SK-N-MC (cell line): Measurements from ENCODE around the gene XRCC4.

Experiments
- EZH2 ChIP-seq: fragments of 200-600 bp; sonication (generic); IDR thresholded peaks from one replicate; pipeline ENCODE4 v1.6.1; 2017; ENCODE audit warnings: antibody characterized with exemption
- FOXP2 ChIP-seq: optimal IDR thresholded peaks from 2 replicates; pipeline ENCODE3; 2011; ENCODE audit warnings: mild to moderate bottlenecking, moderate library complexity; ENCODE audit not compliant: insufficient read depth; ENCODE audit errors: extremely low read length, control extremely low read depth
- POLR2AphosphoS5 ChIP-seq: IDR thresholded peaks from 2 replicates; pipeline ENCODE4 v1.6.1; 2012; ENCODE audit warnings: mild to moderate bottlenecking, low read depth, low read length, borderline replicate concordance

DNA sequence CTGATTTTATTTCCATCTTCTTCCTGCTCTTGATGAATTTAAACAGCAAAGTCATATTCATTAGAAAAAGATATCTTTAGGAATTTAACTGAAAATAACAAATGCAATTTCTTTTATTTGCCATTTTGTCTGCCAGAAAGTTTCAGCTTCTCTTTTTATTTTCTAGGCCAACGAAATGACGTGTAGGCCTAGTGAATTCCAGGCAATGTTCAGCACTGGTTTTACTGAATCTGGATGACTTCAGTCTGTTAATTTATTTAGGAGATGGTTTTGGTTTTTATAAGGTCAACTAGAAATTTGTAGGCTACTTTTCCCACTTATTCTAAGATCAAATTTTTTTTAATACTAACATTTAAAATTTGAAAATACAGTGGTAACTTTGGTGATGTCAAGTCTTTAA lies 265.1 kb downstream of the XRCC4 start:
- no peak for TF ChIP-seq EZH2
- no peak for TF ChIP-seq POLR2AphosphoS5
- no peak for TF ChIP-seq FOXP2
